WTC11 (cell line): Measurements from ENCODE around the gene DHX30. TPM values are rescaled to one million over a fixed set of nuclear protein-coding genes. Genes with fewer than 3 reads are reported as not detected.
A peak's percentile ranks its signal among the peaks of the same experiment; 100 is the strongest.

Experiments used
- ATAC-seq: fragments of 200-7000 bp; cut with Tn5 transposase; 2 replicates; pipeline ENCODE4 v1.10.0; 2021; ENCODE audit warnings: mild to moderate bottlenecking, moderate library complexity
- CTCF ChIA-PET: fragments of 300-600 bp; sonication (Branson Sonifier 250); formaldehyde crosslinking; loops from one replicate; lab custom pipeline; 2021; ENCODE audit warnings: antibody characterized with exemption; lab: Charles Lee
- POLR2A ChIA-PET: fragments of 350-600 bp; sonication (Branson Sonifier 250); formaldehyde crosslinking; loops from one replicate; lab custom pipeline; 2021; ENCODE audit warnings: antibody characterized with exemption; lab: Charles Lee
- DNase-seq: peaks from one replicate; pipeline ENCODE4 v3.0.0; 2021; ENCODE audit warnings: low spot score
- H3K27ac Mint-ChIP-seq: 2 replicates; pipeline ENCODE4 v1.8.0; 2021; ENCODE audit warnings: mixed read lengths
- H3K27me3 Mint-ChIP-seq: 2 replicates; pipeline ENCODE4 v1.8.0; 2021; ENCODE audit warnings: low read depth, mild to moderate bottlenecking, moderate library complexity, mixed read lengths
- H3K36me3 Mint-ChIP-seq: 2 replicates; pipeline ENCODE4 v1.8.0; 2021; ENCODE audit warnings: mixed read lengths
- H3K4me1 Mint-ChIP-seq: 2 replicates; pipeline ENCODE4 v1.8.0; 2022; ENCODE audit warnings: mixed read lengths
- H3K4me3 Mint-ChIP-seq: 2 replicates; pipeline ENCODE4 v1.8.0; 2021; ENCODE audit warnings: mild to moderate bottlenecking, moderate library complexity, mixed read lengths
- H3K9me3 Mint-ChIP-seq: 2 replicates; pipeline ENCODE4 v1.8.0; 2021; ENCODE audit warnings: mixed read lengths
- CREM ChIP-seq: sonication (generic); formaldehyde crosslinking; IDR thresholded peaks from 2 replicates; pipeline ENCODE4 v1.8.1; 2022; ENCODE audit warnings: mild to moderate bottlenecking, missing genetic modification reagents, moderate library complexity
- ESRRA ChIP-seq: sonication (generic); formaldehyde crosslinking; IDR thresholded peaks from 2 replicates; pipeline ENCODE4 v1.8.1; 2022; ENCODE audit warnings: mild to moderate bottlenecking, missing genetic modification reagents, borderline replicate concordance
- FOXJ3 ChIP-seq: sonication (generic); formaldehyde crosslinking; IDR thresholded peaks from 2 replicates; pipeline ENCODE4 v1.9.0; 2021; ENCODE audit warnings: missing genetic modification reagents, mild to moderate bottlenecking, borderline replicate concordance
- FOXP1 ChIP-seq: sonication (generic); formaldehyde crosslinking; IDR thresholded peaks from 2 replicates; pipeline ENCODE4 v1.8.0; 2022; ENCODE audit warnings: missing genetic modification reagents, mild to moderate bottlenecking, moderate library complexity, borderline replicate concordance
- HMGA2 ChIP-seq: fragments of 250-450 bp; sonication (Bioruptor Pico); IDR thresholded peaks from 2 replicates; pipeline ENCODE4 v1.4.0; 2021; ENCODE audit warnings: mild to moderate bottlenecking, moderate library complexity
- JUN ChIP-seq: sonication (generic); formaldehyde crosslinking; IDR thresholded peaks from 2 replicates; pipeline ENCODE4 v1.8.0; 2023; ENCODE audit warnings: mild to moderate bottlenecking, missing genetic modification reagents
- MYBL2 ChIP-seq: sonication (generic); formaldehyde crosslinking; IDR thresholded peaks from 2 replicates; pipeline ENCODE4 v1.8.1; 2023; ENCODE audit warnings: mild to moderate bottlenecking, moderate library complexity, missing genetic modification reagents
- NFYB ChIP-seq: sonication (generic); formaldehyde crosslinking; conservative IDR thresholded peaks from 2 replicates; pipeline ENCODE4 v1.8.0; 2022; ENCODE audit warnings: low read depth, missing genetic modification reagents
- NR3C1 ChIP-seq: sonication (generic); formaldehyde crosslinking; conservative IDR thresholded peaks from 2 replicates; pipeline ENCODE4 v1.8.1; 2023; ENCODE audit warnings: low read depth, mild to moderate bottlenecking, missing genetic modification reagents
- TCF7 ChIP-seq: sonication (generic); formaldehyde crosslinking; IDR thresholded peaks from 2 replicates; pipeline ENCODE4 v1.8.0; 2022; ENCODE audit warnings: mild to moderate bottlenecking, low read depth, missing genetic modification reagents, moderate library complexity
- USF1 ChIP-seq: sonication (generic); formaldehyde crosslinking; IDR thresholded peaks from 2 replicates; pipeline ENCODE4 v1.8.0; 2022; ENCODE audit warnings: mild to moderate bottlenecking, missing genetic modification reagents
- ZNF219 ChIP-seq: sonication (generic); formaldehyde crosslinking; IDR thresholded peaks from 2 replicates; pipeline ENCODE4 v1.8.0; 2023; ENCODE audit warnings: missing genetic modification reagents, mild to moderate bottlenecking, borderline replicate concordance
- ZNF396 ChIP-seq: fragments of 250-450 bp; sonication (Bioruptor Pico); IDR thresholded peaks from 2 replicates; pipeline ENCODE4 v1.8.0; 2021; ENCODE audit warnings: mild to moderate bottlenecking, moderate library complexity, borderline replicate concordance
- ZNF416 ChIP-seq: fragments of 250-450 bp; sonication (Bioruptor Pico); IDR thresholded peaks from 2 replicates; pipeline ENCODE4 v1.9.0; 2021; ENCODE audit warnings: mild to moderate bottlenecking, inconsistent platforms
- ZNF425 ChIP-seq: fragments of 250-450 bp; sonication (Bioruptor Pico); conservative IDR thresholded peaks from 2 replicates; pipeline ENCODE4 v1.9.0; 2021; ENCODE audit warnings: mild to moderate bottlenecking
- ZNF512 ChIP-seq: sonication (generic); formaldehyde crosslinking; IDR thresholded peaks from 2 replicates; pipeline ENCODE4 v1.8.1; 2022; ENCODE audit warnings: missing genetic modification reagents, borderline replicate concordance
- total RNA-seq: library from RNA; stranded (reverse); gene quantifications from 3 replicates; pipeline ENCODE4 v1.2.3, GENCODE V29; 2021
- TF ChIP-seq, protein P1 (sequence below): fragments of 200-600 bp; IDR thresholded peaks from 2 replicates; pipeline ENCODE4 v1.8.0; 2022; ENCODE audit warnings: antibody characterized with exemption
- TF ChIP-seq, protein P2 (sequence below): fragments of 250-450 bp; sonication (Bioruptor Pico); IDR thresholded peaks from 2 replicates; pipeline ENCODE4 v2.1.2; 2022; ENCODE audit warnings: mild to moderate bottlenecking, moderate library complexity
- TF ChIP-seq, protein P3 (sequence below): sonication (generic); formaldehyde crosslinking; IDR thresholded peaks from 2 replicates; pipeline ENCODE4 v1.8.1; 2023; ENCODE audit warnings: mild to moderate bottlenecking, missing genetic modification reagents, moderate library complexity

Gene DHX30
- total RNA-seq, 1 experiment from 2014 or later = 98.1 TPM

DNA sequence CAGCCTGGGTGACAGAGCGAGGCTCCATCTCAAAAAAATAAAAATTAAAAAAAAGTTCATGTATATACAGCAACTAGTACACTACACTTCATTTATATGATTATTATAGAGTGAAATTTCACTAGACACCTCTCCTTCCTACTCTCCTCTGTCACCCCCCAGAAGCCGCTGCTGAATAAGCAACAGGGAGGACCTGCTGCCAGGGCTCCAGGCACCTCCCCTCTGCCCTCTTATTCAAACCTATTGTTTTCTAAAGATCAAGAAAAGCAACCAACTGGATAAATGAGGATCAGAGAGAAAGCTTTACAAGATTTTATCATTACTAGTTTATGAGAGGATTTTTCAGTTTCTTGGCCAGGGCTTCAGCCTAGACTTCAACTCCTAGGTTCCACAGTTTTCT lies 71.5 kb downstream of the DHX30 start:
- ChIA-PET CTCF (interaction anchor here (1.9 to 2.6 kb wide), 4 partner anchors 37 to 284 kb away, joined by 6 to 15 read pairs (median 8); no protein-coding TSS in a partner anchor), POLR2A (no interaction called here)
- no peaks in the 10 kb centered on the region for H3K27me3 Mint-ChIP-seq
- peaks cover 44% of the 10 kb centered on the region for H3K36me3 Mint-ChIP-seq
- H3K4me3 Mint-ChIP-seq = no peak overlapping the region
- H3K4me1 Mint-ChIP-seq = peaks cover 9% of the 10 kb centered on the region
- no peaks in the 10 kb centered on the region for H3K9me3 Mint-ChIP-seq
- TF ChIP-seq, protein P1, sequence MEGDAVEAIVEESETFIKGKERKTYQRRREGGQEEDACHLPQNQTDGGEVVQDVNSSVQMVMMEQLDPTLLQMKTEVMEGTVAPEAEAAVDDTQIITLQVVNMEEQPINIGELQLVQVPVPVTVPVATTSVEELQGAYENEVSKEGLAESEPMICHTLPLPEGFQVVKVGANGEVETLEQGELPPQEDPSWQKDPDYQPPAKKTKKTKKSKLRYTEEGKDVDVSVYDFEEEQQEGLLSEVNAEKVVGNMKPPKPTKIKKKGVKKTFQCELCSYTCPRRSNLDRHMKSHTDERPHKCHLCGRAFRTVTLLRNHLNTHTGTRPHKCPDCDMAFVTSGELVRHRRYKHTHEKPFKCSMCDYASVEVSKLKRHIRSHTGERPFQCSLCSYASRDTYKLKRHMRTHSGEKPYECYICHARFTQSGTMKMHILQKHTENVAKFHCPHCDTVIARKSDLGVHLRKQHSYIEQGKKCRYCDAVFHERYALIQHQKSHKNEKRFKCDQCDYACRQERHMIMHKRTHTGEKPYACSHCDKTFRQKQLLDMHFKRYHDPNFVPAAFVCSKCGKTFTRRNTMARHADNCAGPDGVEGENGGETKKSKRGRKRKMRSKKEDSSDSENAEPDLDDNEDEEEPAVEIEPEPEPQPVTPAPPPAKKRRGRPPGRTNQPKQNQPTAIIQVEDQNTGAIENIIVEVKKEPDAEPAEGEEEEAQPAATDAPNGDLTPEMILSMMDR = no peak
- TF ChIP-seq, all 79 proteins: peak for 0
- no peak overlapping the region for H3K27ac Mint-ChIP-seq
- ATAC-seq = no peak
- no peak for DNase-seq

GRCh38 chr3:47874913-47875312 lies 72.0 kb downstream of the DHX30 start:
- ChIA-PET CTCF (interaction anchor here (1.5 to 2.6 kb wide), 3 partner anchors 37 to 277 kb away, joined by 6 to 9 read pairs (median 9); no protein-coding TSS in a partner anchor), POLR2A (no interaction called here)
- no peak for TF ChIP-seq NR3C1
- TF ChIP-seq USF1 = no peak
- no peak for TF ChIP-seq JUN (CRISPR knock-in tag)
- TF ChIP-seq HMGA2 (CRISPR knock-in tag) = no peak
- TF ChIP-seq, protein P2, sequence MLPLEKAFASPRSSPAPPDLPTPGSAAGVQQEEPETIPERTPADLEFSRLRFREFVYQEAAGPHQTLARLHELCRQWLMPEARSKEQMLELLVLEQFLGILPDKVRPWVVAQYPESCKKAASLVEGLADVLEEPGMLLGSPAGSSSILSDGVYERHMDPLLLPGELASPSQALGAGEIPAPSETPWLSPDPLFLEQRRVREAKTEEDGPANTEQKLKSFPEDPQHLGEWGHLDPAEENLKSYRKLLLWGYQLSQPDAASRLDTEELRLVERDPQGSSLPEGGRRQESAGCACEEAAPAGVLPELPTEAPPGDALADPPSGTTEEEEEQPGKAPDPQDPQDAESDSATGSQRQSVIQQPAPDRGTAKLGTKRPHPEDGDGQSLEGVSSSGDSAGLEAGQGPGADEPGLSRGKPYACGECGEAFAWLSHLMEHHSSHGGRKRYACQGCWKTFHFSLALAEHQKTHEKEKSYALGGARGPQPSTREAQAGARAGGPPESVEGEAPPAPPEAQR = no peak
- no peak for TF ChIP-seq ZNF396
- TF ChIP-seq ZNF416 (CRISPR knock-in tag) = no peak
- no peak for TF ChIP-seq ZNF512 (CRISPR knock-in tag)
- no peak for TF ChIP-seq FOXP1
- TF ChIP-seq MYBL2 (CRISPR knock-in tag) = no peak
- TF ChIP-seq CREM (CRISPR knock-in tag) = no peak
- no peak for TF ChIP-seq ESRRA (CRISPR knock-in tag)
- no peak for TF ChIP-seq TCF7
- TF ChIP-seq NFYB (CRISPR knock-in tag) = no peak
- TF ChIP-seq, protein P3, sequence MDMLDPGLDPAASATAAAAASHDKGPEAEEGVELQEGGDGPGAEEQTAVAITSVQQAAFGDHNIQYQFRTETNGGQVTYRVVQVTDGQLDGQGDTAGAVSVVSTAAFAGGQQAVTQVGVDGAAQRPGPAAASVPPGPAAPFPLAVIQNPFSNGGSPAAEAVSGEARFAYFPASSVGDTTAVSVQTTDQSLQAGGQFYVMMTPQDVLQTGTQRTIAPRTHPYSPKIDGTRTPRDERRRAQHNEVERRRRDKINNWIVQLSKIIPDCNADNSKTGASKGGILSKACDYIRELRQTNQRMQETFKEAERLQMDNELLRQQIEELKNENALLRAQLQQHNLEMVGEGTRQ = no peak
- Mint-ChIP-seq H3K4me3 (no peak overlapping the region), H3K36me3 (peaks cover 39% of the 10 kb centered on the region), H3K4me1 (peaks cover 9% of the 10 kb centered on the region), H3K27me3 (no peaks in the 10 kb centered on the region), H3K27ac (peak overlapping the region; percentile 73), H3K9me3 (no peaks in the 10 kb centered on the region)
- ATAC-seq (no peak), DNase-seq (no peak)

DNA sequence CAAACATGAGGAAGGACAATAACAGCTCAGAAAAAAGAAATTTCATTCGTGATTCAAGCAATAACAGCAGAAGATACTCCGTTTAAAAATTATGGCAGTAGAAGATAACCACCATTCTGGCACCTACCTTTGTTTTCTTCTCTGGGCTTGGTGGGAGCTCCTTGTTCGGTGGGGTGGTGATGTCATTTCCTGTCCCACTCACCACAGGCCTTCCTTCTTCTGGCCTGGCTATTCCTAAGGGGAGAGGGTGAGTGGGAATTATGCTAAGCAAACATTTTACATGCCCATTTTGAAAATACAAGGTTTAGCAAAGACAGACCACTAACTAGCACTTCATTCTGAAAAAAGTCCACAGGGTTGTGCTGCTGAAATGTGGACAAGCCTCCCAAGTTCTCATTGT lies 74.4 kb downstream of the DHX30 start:
- peaks cover 5% of the 10 kb centered on the region for H3K9me3 Mint-ChIP-seq
- H3K4me1 Mint-ChIP-seq = peaks cover 9% of the 10 kb centered on the region
- no peak for TF ChIP-seq FOXJ3 (CRISPR knock-in tag)
- no peak for TF ChIP-seq ZNF425
- TF ChIP-seq ZNF219 (CRISPR knock-in tag) = no peak
- H3K36me3 Mint-ChIP-seq = peaks cover 26% of the 10 kb centered on the region
- ChIA-PET POLR2A (no interaction called here), CTCF (no interaction called here)
- H3K27me3 Mint-ChIP-seq = no peaks in the 10 kb centered on the region
- ATAC-seq (no peak), DNase-seq (no peak)
- no peak overlapping the region for H3K4me3 Mint-ChIP-seq
- peak overlapping the region; percentile 36; the same call in 1 of the 2 replicates for H3K27ac Mint-ChIP-seq
